Testis (tissue), 3 donors: ENCODE data around the gene KIAA1671. TPM values are rescaled to one million over a fixed set of nuclear protein-coding genes. Genes with fewer than 3 reads are reported as not detected.

Source experiments
- DNase-seq: peaks from one replicate; pipeline ENCODE4 v3.0.0-alpha.2; 2019
- H3K27ac ChIP-seq, 2 donors: fragments of 200-600 bp; sonication (generic); one replicate each; pipeline ENCODE4 v1.5.1; 2019
- H3K27me3 ChIP-seq: fragments of 200-600 bp; sonication (generic); one replicate; pipeline ENCODE4 v1.5.1; 2019
- H3K36me3 ChIP-seq: fragments of 200-600 bp; sonication (generic); one replicate; pipeline ENCODE4 v1.5.1; 2017; ENCODE audit warnings: low read depth; ENCODE audit errors: missing control alignments
- H3K4me1 ChIP-seq: fragments of 200-600 bp; sonication (generic); one replicate; pipeline ENCODE4 v1.5.1; 2019
- H3K4me3 ChIP-seq, 2 donors: fragments of 200-600 bp; sonication (generic); one replicate each; pipeline ENCODE4 v1.5.1; 2017 to 2019
- H3K9me3 ChIP-seq: fragments of 200-600 bp; sonication (generic); one replicate; pipeline ENCODE4 v1.5.1; 2017
- CTCF ChIP-seq, 3 experiments: fragments of 450-650 bp in 2 of 3; fragments of 200-600 bp in 1 of 3; sonication (generic) in 1 of 3; IDR thresholded peaks; one replicate each; pipeline ENCODE4 v1.5.1; 2016 to 2019; ENCODE audit warnings: antibody characterized with exemption in 3 of 3, mild to moderate bottlenecking in 2 of 3, moderate library complexity in 1 of 3
- POLR2A ChIP-seq: fragments of 450-650 bp; IDR thresholded peaks from one replicate; pipeline ENCODE4 v1.6.1; 2017; ENCODE audit warnings: antibody characterized with exemption, mild to moderate bottlenecking, moderate library complexity
- WGBS, 2 donors: methylation state at CpG; one replicate each; pipeline ENCODE4 v1.1.5; 2018; 5-methylcytosine and 5-hydroxymethylcytosine counted together
- intact Hi-C: fragments of 100-400 bp; cut with DNase I; formaldehyde crosslinking; loops from one replicate; pipeline ENCODE4 v1.15.1; 2023; ENCODE audit warnings: low total_unique reads
- polyA plus RNA-seq: library from polyadenylated mRNA; stranded (reverse); fragments of 350-450 nt; fragmentation: Illumina TruSeq; extraction: RNeasy Lipid Tissue Mini Kit (QIAGEN cat#74804); gene quantifications from one replicate; pipeline ENCODE4 v1.2.3, GENCODE V29; 2014; ENCODE audit warnings: low read depth, low replicate concordance; ENCODE audit not compliant: insufficient read depth
- total RNA-seq, 2 donors: library from RNA; depleted of rRNA; stranded (reverse); fragments of >200 nt; gene quantifications; one replicate each; pipeline ENCODE4 v1.2.3, GENCODE V29; 2016

KIAA1671 gene
- total and polyA plus RNA-seq, 3 donors from 2014 or later = 16.8 to 28.6 (median 24.4) TPM

- no peaks in the 10 kb centered on the region for H3K36me3 ChIP-seq
- WGBS, 2 donors = 93% methylated on average over 11 of the region's 11 CpGs
- DNase-seq = no peak
- H3K27me3 ChIP-seq = no peaks in the 10 kb centered on the region
- no peak overlapping the region for H3K27ac ChIP-seq
- TF ChIP-seq POLR2A (no peak), CTCF (IDR thresholded peaks at IDR 0.05) (no peak)
- no peaks in the 10 kb centered on the region for H3K9me3 ChIP-seq
- intact Hi-C loops = no loop called here
- H3K4me1 ChIP-seq = no peaks in the 10 kb centered on the region
- H3K4me3 ChIP-seq = no peak overlapping the region
These were observed 207.8 kb downstream of the KIAA1671 start for GRCh38 chr22:25160120-25160996.

GRCh38 chr22:25161017-25161915 is 208.8 kb downstream of the KIAA1671 start:
- intact Hi-C loops = no loop called here
- TF ChIP-seq POLR2A (no peak), CTCF (IDR thresholded peaks at IDR 0.05) (no peak)
- Histone ChIP-seq H3K27me3 (no peaks in the 10 kb centered on the region), H3K27ac (no peak overlapping the region), H3K36me3 (no peaks in the 10 kb centered on the region), H3K4me3 (no peak overlapping the region), H3K4me1 (no peaks in the 10 kb centered on the region), H3K9me3 (no peaks in the 10 kb centered on the region)
- 80 to 84% methylated on average over 14 of the region's 14 CpGs for WGBS, 2 donors
- no peak for DNase-seq

- DNase-seq = no peak
- H3K4me3 ChIP-seq = no peak overlapping the region
- H3K27me3 ChIP-seq = no peaks in the 10 kb centered on the region
- no peaks in the 10 kb centered on the region for H3K36me3 ChIP-seq
- no peaks in the 10 kb centered on the region for H3K9me3 ChIP-seq
- no peaks in the 10 kb centered on the region for H3K4me1 ChIP-seq
- intact Hi-C loops = no loop called here
- WGBS, 2 donors = 94% methylated on average over 6 of the region's 6 CpGs
- TF ChIP-seq POLR2A = no peak
- no peak for TF ChIP-seq CTCF (IDR thresholded peaks at IDR 0.05)
- no peak overlapping the region for H3K27ac ChIP-seq
These were observed 209.5 kb downstream of the KIAA1671 start for GRCh38 chr22:25161916-25162530.

- no peaks in the 10 kb centered on the region for H3K4me1 ChIP-seq
- H3K27me3 ChIP-seq = no peaks in the 10 kb centered on the region
- H3K27ac ChIP-seq = no peak overlapping the region
- no peaks in the 10 kb centered on the region for H3K36me3 ChIP-seq
- WGBS, 2 donors = 97 to 100% methylated on average over 1 of the region's 1 CpG
- no peak overlapping the region for H3K4me3 ChIP-seq
- intact Hi-C loops = no loop called here
- no peak for DNase-seq
- TF ChIP-seq POLR2A = no peak
- TF ChIP-seq CTCF (IDR thresholded peaks at IDR 0.05) = no peak
- H3K9me3 ChIP-seq = no peaks in the 10 kb centered on the region
These were observed 210.0 kb downstream of the KIAA1671 start for GRCh38 chr22:25162561-25162960.
